A549 (cell line): ENCODE measurements around the gene TTPAL. TPM values are rescaled to one million over a fixed set of nuclear protein-coding genes. Genes with fewer than 3 reads are reported as not detected.

Experiments used
- ATAC-seq, 2 experiments: fragments of 200-7000 bp in 1 of 2; fragments of >200 bp in 1 of 2; cut with Nextera tagmentation in 1 of 2; cut with Tn5 transposase in 1 of 2; 3 replicates each; pipeline versions ENCODE4 v1.8.0 to v1.9.1; 2018 to 2020; ENCODE audit warnings: mild to moderate bottlenecking in 1 of 2, moderate library complexity in 1 of 2
- CTCF ChIA-PET: fragments of 300-600 bp; sonication (Branson Sonifier 250); formaldehyde crosslinking; extraction: SDS; loops from one replicate; lab custom pipeline; 2021; ENCODE audit warnings: antibody characterized with exemption, inconsistent platforms; lab: Yijun Ruan, JAX
- POLR2A ChIA-PET: fragments of 350-600 bp; formaldehyde crosslinking; extraction: SDS; loops from one replicate; lab custom pipeline; 2021; ENCODE audit warnings: antibody characterized with exemption, inconsistent platforms; lab: Yijun Ruan, JAX
- DNase-seq, 2 experiments: peaks; one replicate each; pipeline versions ENCODE4 v3.0.0 to v3.0.0-alpha.2; 2011 to 2016; ENCODE audit warnings: low read depth in 1 of 2, low spot score in 1 of 2
- FAIRE-seq: peaks from 2 replicates; lab custom pipeline; 2011; peaks lifted over from hg19 to GRCh38; lab: Jason Lieb, UNC
- H3K27ac ChIP-seq, 2 experiments: fragments of >200 bp; sonication (Bioruptor Twin); formaldehyde crosslinking; 3 replicates each; pipeline ENCODE4 v1.5.1; 2016 to 2017
- H3K4me1 ChIP-seq: fragments of >200 bp; sonication (Bioruptor Twin); formaldehyde crosslinking; 3 replicates; pipeline ENCODE4 v1.6.1; 2016
- H3K4me2 ChIP-seq: fragments of >200 bp; sonication (Bioruptor Twin); formaldehyde crosslinking; 3 replicates; pipeline ENCODE4 v1.6.1; 2016
- H3K4me3 ChIP-seq: fragments of >200 bp; sonication (Bioruptor Twin); formaldehyde crosslinking; 3 replicates; pipeline ENCODE4 v1.5.1; 2016
- H3K9me3 ChIP-seq: fragments of >200 bp; sonication (Bioruptor Twin); formaldehyde crosslinking; 3 replicates; pipeline ENCODE4 v1.6.1; 2016
- CBX2 ChIP-seq: fragments of 200-600 bp; sonication (generic); IDR thresholded peaks from 2 replicates; pipeline ENCODE4 v1.6.1; 2016; ENCODE audit warnings: low read depth, mild to moderate bottlenecking, borderline replicate concordance
- CEBPB ChIP-seq, 2 experiments: fragments of >200 bp in 1 of 2; sonication (Bioruptor Twin) in 1 of 2; formaldehyde crosslinking in 1 of 2; IDR thresholded peaks; 2 replicates each; pipeline ENCODE4 v1.6.1; 2012 to 2016
- CHD4 ChIP-seq: fragments of 200-600 bp; sonication (generic); IDR thresholded peaks from 2 replicates; pipeline ENCODE4 v1.6.1; 2016; ENCODE audit warnings: antibody characterized with exemption, mild to moderate bottlenecking, borderline replicate concordance
- EHF ChIP-seq: fragments of 250-450 bp; sonication (Bioruptor Pico); IDR thresholded peaks from 2 replicates; pipeline ENCODE4 v1.5.0; 2020; ENCODE audit warnings: mild to moderate bottlenecking
- EP300 ChIP-seq, 2 experiments: fragments of >200 bp; sonication (Bioruptor Twin); formaldehyde crosslinking; IDR thresholded peaks; 2 replicates in 1 of 2; 3 replicates in 1 of 2; pipeline ENCODE4 v1.6.1; 2016 to 2017
- FOSL2 ChIP-seq, 2 experiments: fragments of 450-650 bp in 1 of 2; fragments of >200 bp in 1 of 2; sonication (Bioruptor Twin) in 1 of 2; formaldehyde crosslinking; IDR thresholded peaks; 2 replicates each; pipeline versions ENCODE4 v1.5.0 to v1.6.1; 2016 to 2020; ENCODE audit warnings: mild to moderate bottlenecking in 1 of 2, moderate library complexity in 1 of 2
- GATA3 ChIP-seq: IDR thresholded peaks from 2 replicates; pipeline ENCODE4 v1.6.1; 2012; ENCODE audit warnings: borderline replicate concordance
- JUN ChIP-seq, 2 experiments: fragments of >200 bp; sonication (Bioruptor Twin); formaldehyde crosslinking; IDR thresholded peaks; 2 replicates in 1 of 2; 3 replicates in 1 of 2; pipeline ENCODE4 v1.6.1; 2016 to 2017
- JUNB ChIP-seq: fragments of >200 bp; sonication (Bioruptor Twin); formaldehyde crosslinking; IDR thresholded peaks from 2 replicates; pipeline ENCODE4 v1.6.1; 2016
- MAFK ChIP-seq: fragments of 450-650 bp; IDR thresholded peaks from 2 replicates; pipeline ENCODE4 v1.6.1; 2014; ENCODE audit not compliant: partially characterized antibody
- MYC ChIP-seq: IDR thresholded peaks from 2 replicates; pipeline ENCODE4 v1.6.1; 2012; ENCODE audit warnings: mild to moderate bottlenecking, inconsistent platforms, low read length, improper control_type of control experiment, borderline replicate concordance
- POLR2A ChIP-seq: IDR thresholded peaks from 2 replicates; pipeline ENCODE4 v1.6.1; 2012; ENCODE audit warnings: mild to moderate bottlenecking, low read length
- RAD21 ChIP-seq, 2 experiments: fragments of >200 bp in 1 of 2; sonication (Bioruptor Twin) in 1 of 2; formaldehyde crosslinking in 1 of 2; IDR thresholded peaks in 1 of 2; conservative IDR thresholded peaks in 1 of 2; 2 replicates in 1 of 2; 3 replicates in 1 of 2; pipeline ENCODE4 v1.6.1; 2012 to 2018; ENCODE audit warnings: inconsistent platforms in 1 of 2
- RARB ChIP-seq: fragments of 250-450 bp; sonication (Bioruptor Pico); IDR thresholded peaks from 2 replicates; pipeline ENCODE4 v1.8.0; 2021; ENCODE audit warnings: mild to moderate bottlenecking, moderate library complexity
- RCOR1 ChIP-seq: fragments of 150-350 bp; IDR thresholded peaks from 2 replicates; pipeline ENCODE4 v1.6.1; 2014; ENCODE audit warnings: antibody characterized with exemption, low read length, low read depth
- RNF2 ChIP-seq: fragments of 200-600 bp; sonication (generic); IDR thresholded peaks from 2 replicates; pipeline ENCODE4 v1.6.1; 2016; ENCODE audit warnings: low read depth, mild to moderate bottlenecking, antibody characterized with exemption, moderate library complexity, borderline replicate concordance
- SMC3 ChIP-seq: fragments of >200 bp; sonication (Bioruptor Twin); formaldehyde crosslinking; IDR thresholded peaks from 3 replicates; pipeline ENCODE4 v1.6.1; 2018; ENCODE audit warnings: inconsistent platforms
- SREBF2 ChIP-seq: fragments of 450-650 bp; IDR thresholded peaks from 2 replicates; pipeline ENCODE4 v1.6.1; 2014; ENCODE audit warnings: mild to moderate bottlenecking, moderate library complexity
- USF2 ChIP-seq: fragments of 450-650 bp; IDR thresholded peaks from 2 replicates; pipeline ENCODE4 v1.6.1; 2014; ENCODE audit warnings: antibody characterized with exemption
- WGBS: methylation state at CpG from one replicate; pipeline ENCODE4 v1.1.6; 2017; ENCODE audit errors: missing lambda C conversion rate; 5-methylcytosine and 5-hydroxymethylcytosine counted together
- polyA plus RNA-seq, 4 experiments: library from polyadenylated mRNA; depleted of rRNA in 3 of 4; stranded (reverse); fragments of >200 nt; fragmentation: RNase III in 1 of 4; extraction: RNeasy Plus Mini Kit Qiagen cat#74134 plus additional on column Dnase treatment in 1 of 4; gene quantifications; 2 replicates in 3 of 4; 3 replicates in 1 of 4; pipeline ENCODE4 v1.2.3, GENCODE V29; 2011 to 2017
- TF ChIP-seq, protein P1 (sequence below): IDR thresholded peaks from 2 replicates; pipeline ENCODE4 v1.6.1; 2012
- TF ChIP-seq, protein P2 (sequence below): fragments of 200-600 bp; sonication (generic); IDR thresholded peaks from 2 replicates; pipeline ENCODE4 v1.6.1; 2016; ENCODE audit warnings: antibody characterized with exemption, mild to moderate bottlenecking, moderate library complexity

Gene TTPAL
- polyA plus RNA-seq, 2 of the 4 experiments (the other 2 are of a cell fraction) = 9.1 to 9.2 TPM

DNA sequence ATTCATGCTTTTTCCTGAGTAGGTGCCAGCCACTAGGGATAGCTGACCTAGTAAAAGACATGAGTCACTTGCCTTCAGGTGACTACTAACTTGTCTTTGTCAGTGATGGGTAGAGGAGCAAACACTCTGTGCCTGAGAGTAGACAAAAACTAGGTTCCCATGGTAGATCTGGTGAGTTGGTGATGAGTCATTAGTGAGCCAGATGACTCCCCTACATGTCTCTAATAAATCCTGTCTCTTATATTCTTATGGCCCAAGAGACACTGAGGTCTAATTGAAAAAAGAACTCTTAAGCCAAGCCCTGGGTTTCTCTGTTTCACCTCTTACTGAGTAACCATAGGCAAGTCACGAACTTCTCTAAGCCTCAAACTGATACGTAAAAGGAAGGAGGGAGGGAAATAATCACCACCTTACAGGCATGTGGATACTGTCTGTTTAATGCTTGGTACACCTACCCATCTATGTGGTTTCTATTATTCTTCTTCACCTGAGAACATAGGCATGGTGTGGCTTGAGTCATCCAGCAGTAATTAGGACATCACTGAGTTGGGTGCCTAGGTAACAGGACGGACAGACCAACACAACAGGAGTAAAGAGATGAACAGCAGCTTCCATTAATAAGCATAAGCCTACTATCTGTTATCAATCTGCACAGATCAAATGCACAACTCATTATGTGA, 20.3 kb downstream of the TTPAL start:
- Histone ChIP-seq H3K9me3 (no peaks in the 10 kb centered on the region), H3K4me3 (peak overlapping the region; percentile 15; the same call in 1 of the 3 replicates), H3K27ac (peak overlapping the region; percentile 86 to 90), H3K4me1 (peaks cover 47% of the 10 kb centered on the region)
- ATAC-seq = peak; percentile 81 to 88
- 40% methylated on average over 3 of the region's 3 CpGs for WGBS
- TF ChIP-seq POLR2A (no peak), RCOR1 (no peak), GATA3 (no peak), MAFK (peak; percentile 28), JUN (IDR thresholded peaks at IDR 0.05) (0 out of 5 replicates have a peak, but pooled peaks of 1 of the 2 experiments have one; percentile 51), FOSL2 (IDR thresholded peaks at IDR 0.05) (peak; percentile 93), FOSL2 (CRISPR knock-in tag; IDR thresholded peaks at IDR 0.05) (peak; percentile 95), RAD21 (conservative IDR thresholded peaks at IDR 0.05 in 1 of 2, IDR thresholded peaks at IDR 0.05 in 1 of 2) (no peak), SMC3 (no peak), MYC (no peak), JUNB (peak; percentile 76), EP300 (IDR thresholded peaks at IDR 0.05) (peak; percentile 7 to 36; a peak in 1 of 5 replicates), USF2 (no peak), SREBF2 (no peak), CHD4 (no peak), RNF2 (no peak)
- TF ChIP-seq, protein P1, sequence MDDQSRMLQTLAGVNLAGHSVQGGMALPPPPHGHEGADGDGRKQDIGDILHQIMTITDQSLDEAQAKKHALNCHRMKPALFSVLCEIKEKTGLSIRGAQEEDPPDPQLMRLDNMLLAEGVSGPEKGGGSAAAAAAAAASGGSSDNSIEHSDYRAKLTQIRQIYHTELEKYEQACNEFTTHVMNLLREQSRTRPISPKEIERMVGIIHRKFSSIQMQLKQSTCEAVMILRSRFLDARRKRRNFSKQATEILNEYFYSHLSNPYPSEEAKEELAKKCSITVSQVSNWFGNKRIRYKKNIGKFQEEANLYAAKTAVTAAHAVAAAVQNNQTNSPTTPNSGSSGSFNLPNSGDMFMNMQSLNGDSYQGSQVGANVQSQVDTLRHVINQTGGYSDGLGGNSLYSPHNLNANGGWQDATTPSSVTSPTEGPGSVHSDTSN = no peak
- TF ChIP-seq, protein P2, sequence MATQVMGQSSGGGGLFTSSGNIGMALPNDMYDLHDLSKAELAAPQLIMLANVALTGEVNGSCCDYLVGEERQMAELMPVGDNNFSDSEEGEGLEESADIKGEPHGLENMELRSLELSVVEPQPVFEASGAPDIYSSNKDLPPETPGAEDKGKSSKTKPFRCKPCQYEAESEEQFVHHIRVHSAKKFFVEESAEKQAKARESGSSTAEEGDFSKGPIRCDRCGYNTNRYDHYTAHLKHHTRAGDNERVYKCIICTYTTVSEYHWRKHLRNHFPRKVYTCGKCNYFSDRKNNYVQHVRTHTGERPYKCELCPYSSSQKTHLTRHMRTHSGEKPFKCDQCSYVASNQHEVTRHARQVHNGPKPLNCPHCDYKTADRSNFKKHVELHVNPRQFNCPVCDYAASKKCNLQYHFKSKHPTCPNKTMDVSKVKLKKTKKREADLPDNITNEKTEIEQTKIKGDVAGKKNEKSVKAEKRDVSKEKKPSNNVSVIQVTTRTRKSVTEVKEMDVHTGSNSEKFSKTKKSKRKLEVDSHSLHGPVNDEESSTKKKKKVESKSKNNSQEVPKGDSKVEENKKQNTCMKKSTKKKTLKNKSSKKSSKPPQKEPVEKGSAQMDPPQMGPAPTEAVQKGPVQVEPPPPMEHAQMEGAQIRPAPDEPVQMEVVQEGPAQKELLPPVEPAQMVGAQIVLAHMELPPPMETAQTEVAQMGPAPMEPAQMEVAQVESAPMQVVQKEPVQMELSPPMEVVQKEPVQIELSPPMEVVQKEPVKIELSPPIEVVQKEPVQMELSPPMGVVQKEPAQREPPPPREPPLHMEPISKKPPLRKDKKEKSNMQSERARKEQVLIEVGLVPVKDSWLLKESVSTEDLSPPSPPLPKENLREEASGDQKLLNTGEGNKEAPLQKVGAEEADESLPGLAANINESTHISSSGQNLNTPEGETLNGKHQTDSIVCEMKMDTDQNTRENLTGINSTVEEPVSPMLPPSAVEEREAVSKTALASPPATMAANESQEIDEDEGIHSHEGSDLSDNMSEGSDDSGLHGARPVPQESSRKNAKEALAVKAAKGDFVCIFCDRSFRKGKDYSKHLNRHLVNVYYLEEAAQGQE = no peak
- TF ChIP-seq, all 56 proteins: peak for 5
- peak overlapping the region; percentile 78 for H3K4me2 ChIP-seq
- POLR2A ChIA-PET = interaction anchor here (1.2 kb wide), 1 partner anchor 21 kb away, joined by 7 read pairs; no protein-coding TSS in a partner anchor
- CTCF ChIA-PET = interaction anchor here (1.0 to 2.6 kb wide), 5 partner anchors 25 to 330 kb away, joined by 3 to 10 read pairs (median 3); no protein-coding TSS in a partner anchor
- FAIRE-seq (peak; percentile 36), DNase-seq (peak; percentile 70 to 89)

DNA sequence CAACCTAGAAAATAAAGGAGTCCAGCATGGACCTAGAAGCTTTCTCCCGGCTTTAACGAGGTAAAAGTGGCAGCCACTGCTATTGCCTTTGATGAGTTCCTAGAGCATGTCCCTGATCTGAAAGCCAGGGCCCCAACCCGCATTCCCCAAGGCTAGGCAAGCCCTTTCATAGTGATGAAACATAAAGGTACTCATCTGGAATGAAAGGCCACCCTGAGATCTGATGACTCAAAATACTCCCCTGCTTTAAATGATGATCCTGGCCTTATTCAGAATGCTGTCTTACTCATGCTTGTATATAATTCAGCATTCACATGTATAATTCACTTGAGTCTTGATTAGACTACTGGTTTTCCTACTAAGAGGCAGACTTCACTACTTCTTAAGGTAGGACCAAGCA, 21.3 kb downstream of the TTPAL start:
- no peak for TF ChIP-seq GATA3
- TF ChIP-seq CEBPB (IDR thresholded peaks at IDR 0.05) = peak in 1 of 2 experiments; percentile 50; a peak in 1 of 4 replicates
- TF ChIP-seq FOSL2 (IDR thresholded peaks at IDR 0.05) = peak; percentile 46
- peak; percentile 74 for TF ChIP-seq FOSL2 (CRISPR knock-in tag; IDR thresholded peaks at IDR 0.05)
- peak in 1 of 2 experiments; percentile 24; a peak in 1 of 5 replicates for TF ChIP-seq JUN (IDR thresholded peaks at IDR 0.05)
- peak; percentile 76 for TF ChIP-seq JUNB
- TF ChIP-seq MAFK = peak; percentile 7
- TF ChIP-seq CBX2 = no peak
- TF ChIP-seq SREBF2 = no peak
- no peak for TF ChIP-seq EHF (CRISPR knock-in tag)
- no peak for TF ChIP-seq RARB
- TF ChIP-seq EP300 (IDR thresholded peaks at IDR 0.05) = peak in 1 of 2 experiments; percentile 33; a peak in 2 of 5 replicates
- TF ChIP-seq, all 56 proteins: peak for 6
- FAIRE-seq (no peak), DNase-seq (peak; percentile 43 to 69), ATAC-seq (peak; percentile 62 to 65)
- CTCF ChIA-PET = interaction anchor here (0.8 to 2.6 kb wide), 2 partner anchors 22 to 113 kb away, joined by 3 to 10 read pairs; no protein-coding TSS in a partner anchor
- H3K4me1 ChIP-seq = peaks cover 47% of the 10 kb centered on the region
- peak overlapping the region; percentile 86 to 90 for H3K27ac ChIP-seq
- H3K9me3 ChIP-seq = no peaks in the 10 kb centered on the region
- WGBS = 43% methylated on average over 3 of the region's 3 CpGs
- POLR2A ChIA-PET = no interaction called here
- H3K4me2 ChIP-seq = peak overlapping the region; percentile 78
- H3K4me3 ChIP-seq = no peak overlapping the region
